Epidermal melanocyte (primary cell): ENCODE results near the gene ACAP1.
A peak's percentile ranks its signal among the peaks of the same experiment; 100 is the strongest.
"Not testable (repeated sequence)": the region's sequence is repeated elsewhere in the genome, so short reads cannot be mapped to it uniquely, and the experiment has no call there.

Experiments used
- DNase-seq: peaks from one replicate; pipeline ENCODE4 v3.0.0; 2011; ENCODE audit warnings: low spot score; ENCODE audit not compliant: insufficient read length

The ACAP1 gene

DNA sequence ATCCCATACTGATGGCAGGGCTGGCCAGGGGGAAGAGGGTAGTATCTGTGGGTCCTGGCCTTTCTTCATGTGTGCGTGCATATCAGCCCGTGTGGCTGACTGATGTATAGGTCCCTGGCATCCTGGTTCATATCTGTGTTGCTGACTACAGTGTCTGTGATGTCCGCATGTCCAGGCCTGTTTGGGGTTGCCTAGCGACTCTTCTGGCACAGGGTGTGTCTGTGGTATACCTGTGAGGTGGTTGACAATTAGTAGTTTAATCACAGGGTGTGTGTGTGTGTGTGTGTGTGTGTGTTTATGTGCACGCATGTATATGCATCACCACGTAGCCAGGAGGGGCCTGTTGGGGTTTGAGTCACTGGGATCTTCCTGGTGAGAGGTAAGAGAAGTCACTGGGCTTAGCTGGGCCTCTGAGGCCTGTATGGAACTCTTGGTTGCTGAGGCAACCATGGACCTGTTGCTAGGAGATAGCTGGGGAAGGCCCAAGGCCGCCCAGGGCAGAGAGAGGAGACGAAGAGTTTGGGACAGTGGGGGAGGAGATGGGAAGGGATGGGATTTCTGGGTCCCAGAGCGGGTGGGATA, 18.0 kb downstream of the ACAP1 start:
- DNase-seq: no peak

DNA sequence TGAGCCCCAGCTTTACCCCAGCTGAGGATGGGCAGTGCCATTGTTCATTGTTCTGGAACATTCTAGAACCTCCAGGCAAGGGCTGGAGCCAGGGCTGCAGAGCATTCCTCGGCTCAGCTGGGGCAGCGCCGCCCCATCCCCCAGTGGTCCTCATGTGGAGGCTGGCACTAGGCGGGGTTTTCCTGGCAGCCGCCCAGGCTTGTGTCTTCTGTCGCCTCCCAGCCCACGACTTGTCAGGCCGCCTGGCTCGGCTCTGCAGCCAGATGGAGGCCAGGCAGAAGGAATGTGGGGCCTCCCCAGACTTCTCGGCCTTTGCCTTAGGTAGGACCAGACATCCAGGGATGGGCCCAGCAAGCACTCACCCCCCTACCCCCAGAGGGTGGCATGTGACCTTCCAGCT, 18.7 kb downstream of the ACAP1 start, which contains the start of gene TMEM95:
Gene TMEM95 (plus strand): TSS at position 104 of the 400 bp plus-strand sequence. CDS start 49 bp downstream, at position 153.
- no peak for DNase-seq

DNA sequence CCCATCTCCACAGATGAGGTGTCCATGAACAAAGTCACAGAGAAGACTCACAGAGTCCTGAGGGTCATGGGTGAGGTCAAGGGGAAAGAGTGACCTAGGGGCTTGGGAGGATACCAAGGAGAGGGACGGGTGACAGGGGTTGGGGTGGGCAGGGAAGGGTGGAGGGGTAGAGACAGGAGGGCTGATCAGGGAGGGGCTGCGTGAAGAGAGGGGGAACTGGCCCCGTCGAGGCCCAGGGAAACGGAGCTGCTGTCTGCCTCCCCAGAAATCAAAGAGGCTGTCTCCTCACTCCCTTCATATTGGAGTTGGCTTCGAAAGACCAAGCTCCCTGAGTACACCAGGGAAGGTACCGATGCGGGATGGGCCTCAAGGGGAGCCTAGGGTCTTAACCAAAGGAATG, 19.2 kb downstream of the ACAP1 start:
- DNase-seq: no peak

DNA sequence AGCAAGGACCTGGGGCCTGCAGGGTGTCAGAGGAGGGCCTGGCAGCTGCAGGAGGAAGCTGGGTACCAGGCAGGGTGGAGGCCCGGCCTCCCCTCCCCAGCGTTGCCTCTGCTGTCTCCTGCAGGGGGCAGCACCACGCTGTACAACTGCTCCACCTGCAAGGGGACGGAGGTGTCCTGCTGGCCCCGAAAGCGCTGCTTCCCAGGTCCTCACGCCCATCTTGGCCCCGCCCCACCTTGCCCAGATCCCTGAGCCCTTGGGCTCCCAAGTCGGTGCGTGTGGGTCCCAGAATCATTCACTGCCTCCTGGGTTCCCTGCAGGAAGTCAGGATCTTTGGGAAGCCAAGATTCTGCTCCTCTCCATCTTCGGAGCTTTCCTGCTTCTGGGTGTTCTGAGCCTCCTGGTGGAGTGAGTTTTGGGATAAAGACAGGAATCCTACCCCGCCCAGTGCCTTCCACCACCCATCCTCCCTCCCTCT, 19.8 kb downstream of the ACAP1 start:
- no peak for DNase-seq

DNA sequence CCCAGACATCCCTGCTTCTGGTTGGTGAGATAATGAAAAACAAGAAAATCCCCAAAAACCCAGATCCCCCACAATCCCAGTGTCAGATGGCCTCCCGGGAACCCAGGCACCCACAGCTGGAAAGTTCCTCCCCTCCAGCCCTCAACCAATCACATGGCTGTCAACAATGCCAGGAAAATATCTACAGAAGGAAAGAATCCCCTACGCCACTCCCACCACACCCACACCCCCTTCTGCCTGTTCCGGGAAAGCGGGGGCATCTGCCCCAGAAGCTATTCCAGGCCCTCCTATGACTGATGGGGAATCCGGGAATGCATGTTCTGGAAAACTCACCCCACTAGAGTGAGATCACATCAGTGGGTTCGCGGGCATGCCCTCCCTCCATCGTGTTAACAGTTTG, 20.4 kb downstream of the ACAP1 start:
- no peak for DNase-seq

DNA sequence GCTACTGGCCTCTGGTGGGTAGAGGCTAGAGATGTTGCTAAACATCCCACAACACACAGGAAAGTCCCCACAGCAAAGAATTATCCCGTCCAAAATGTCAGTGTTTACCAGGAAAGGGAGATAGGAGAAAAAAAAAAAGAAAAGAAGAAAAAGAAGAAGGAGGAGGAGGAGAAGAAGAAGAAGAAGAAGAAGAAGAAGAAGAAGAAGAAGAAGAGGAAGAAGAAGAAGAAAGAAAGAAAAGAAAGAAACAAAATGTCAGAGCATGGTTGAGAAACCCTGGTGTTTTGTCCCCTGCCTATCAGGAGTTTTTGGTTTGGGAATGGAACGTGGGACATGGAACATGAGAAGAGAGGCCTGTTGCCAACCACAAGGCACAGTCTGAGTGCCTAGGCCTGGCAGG, 21.1 kb downstream of the ACAP1 start:
- DNase-seq: no peak

DNA sequence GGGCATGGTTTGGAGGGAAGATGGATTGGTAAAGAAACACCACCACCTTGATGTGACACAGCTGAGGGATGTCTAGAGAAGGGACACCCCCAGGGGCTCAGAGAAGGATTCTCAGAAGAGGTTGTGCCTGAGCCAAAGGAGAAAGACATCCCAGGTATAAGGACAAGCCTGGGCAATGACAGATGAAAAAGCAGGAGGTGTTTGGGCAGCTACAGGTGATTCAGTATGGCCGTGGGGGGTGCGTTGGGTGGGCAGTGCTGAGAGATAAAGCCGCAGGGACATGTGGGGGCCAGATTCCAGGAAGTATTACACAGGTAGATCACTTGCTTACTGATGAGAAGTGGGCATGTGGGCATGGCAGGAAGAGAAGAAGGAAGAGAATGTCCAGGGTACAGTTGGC, 25.6 kb downstream of the ACAP1 start:
- DNase-seq: no peak

DNA sequence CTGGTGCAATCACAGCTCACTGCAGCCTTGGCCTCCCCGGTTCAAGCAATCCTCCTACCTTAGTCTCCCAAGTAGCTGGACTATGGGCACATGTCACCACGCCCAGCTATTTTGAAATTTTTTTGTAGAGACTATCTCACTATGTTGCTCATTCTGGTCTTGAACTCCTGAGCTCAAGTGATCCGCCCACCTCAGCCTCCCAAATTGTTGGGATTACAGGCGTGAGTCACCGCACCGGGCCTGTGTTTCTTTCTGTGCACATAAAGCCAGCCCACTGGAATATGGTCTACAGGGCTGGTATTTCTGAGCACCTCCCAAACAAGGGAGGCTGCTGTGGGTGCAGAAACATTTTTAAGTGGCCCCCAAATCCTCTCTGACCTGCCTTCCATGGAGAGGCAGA, 27.0 kb downstream of the ACAP1 start:
- no peak for DNase-seq

DNA sequence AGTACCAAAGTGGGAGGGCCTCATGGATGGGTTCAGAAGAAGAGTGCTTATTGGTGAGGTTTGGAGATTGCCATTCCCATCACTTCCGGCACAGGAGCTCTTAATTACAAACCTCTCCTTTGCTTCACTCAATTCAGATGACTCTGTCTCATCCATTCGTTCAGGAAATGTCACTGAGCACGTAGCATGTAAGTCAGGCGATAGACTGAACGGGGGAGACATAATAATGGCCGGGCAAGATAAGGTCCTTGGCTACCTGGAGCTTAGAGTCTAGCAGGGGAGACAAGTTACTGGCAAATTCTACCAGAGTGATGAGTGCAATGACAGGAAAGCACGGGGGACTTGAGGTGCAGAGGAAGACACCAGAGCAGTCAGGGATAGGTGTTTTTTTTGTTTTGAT, 29.6 kb downstream of the ACAP1 start:
- DNase-seq: not testable (repeated sequence)

DNA sequence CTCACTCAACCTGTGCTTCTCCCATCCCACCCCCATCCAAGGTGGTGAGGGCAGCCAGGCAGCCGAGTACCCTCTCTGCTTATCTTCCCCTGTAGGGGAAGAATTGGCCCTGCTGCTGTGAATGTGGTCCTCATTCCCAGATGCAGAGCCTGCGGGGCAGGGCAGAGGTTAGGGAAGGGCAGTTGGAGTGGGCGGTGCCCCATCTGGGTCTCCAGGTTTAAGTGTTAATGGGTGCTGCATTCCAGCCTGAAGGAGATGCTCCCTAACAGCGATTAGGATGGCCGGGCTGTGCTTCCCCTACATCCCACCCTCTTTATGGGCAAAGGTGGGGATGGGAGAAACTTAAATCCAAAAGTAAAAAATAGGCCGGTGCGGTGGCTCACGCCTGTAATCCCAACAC, 30.8 kb downstream of the ACAP1 start:
- DNase-seq: no peak

DNA sequence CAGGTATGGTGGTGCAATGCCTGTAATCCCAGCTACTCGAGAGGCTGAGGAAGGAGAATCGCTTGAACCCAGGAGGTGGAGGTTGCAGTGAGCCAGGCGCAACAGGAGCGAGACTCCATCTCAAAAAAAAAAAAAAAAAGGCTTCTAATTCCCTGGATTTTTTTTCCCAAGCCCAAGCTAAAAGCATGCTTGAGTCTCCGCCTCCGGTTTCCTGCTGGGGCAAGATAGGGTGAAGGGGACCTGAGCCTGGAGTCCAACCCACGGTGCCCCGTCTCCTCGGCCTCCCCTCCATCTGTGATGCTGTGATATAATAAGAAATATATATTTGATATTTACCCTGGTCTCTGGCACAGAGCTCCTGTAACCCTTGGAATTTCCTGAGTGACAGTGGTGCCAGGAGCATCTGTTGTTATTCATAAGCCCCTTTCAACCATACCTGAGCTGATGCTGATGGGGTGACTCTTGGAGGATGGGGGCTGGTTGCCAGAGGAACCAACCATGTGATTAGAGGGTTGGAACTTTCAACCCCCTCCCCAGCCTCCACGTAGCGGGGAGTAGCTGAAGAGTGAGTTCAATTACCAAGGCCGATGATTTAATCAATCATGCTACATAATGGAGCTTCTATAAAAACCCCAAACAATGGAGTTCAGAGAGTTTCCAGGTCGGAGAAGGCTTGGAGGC, 31.7 kb downstream of the ACAP1 start:
- DNase-seq: no peak

DNA sequence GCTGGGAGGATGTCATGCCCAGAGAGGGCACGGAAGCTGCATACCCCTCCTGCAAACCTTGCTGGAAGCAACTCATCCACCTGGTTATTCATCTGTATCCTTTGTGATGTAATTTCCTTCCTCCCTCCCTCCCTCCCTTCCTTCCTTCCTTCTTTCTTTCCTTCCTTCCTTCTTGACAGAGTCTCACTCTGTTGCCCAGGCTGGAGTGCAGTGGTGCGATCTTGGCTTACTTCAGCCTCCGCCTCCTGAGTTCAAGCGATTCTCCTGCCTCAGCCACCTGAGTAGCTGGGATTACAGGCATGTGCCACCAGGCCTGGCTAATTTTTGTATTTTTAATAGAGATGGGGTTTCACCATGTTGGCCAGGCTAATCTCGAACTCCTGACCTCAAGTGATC, 32.3 kb downstream of the ACAP1 start:
- DNase-seq: not testable (repeated sequence)

DNA sequence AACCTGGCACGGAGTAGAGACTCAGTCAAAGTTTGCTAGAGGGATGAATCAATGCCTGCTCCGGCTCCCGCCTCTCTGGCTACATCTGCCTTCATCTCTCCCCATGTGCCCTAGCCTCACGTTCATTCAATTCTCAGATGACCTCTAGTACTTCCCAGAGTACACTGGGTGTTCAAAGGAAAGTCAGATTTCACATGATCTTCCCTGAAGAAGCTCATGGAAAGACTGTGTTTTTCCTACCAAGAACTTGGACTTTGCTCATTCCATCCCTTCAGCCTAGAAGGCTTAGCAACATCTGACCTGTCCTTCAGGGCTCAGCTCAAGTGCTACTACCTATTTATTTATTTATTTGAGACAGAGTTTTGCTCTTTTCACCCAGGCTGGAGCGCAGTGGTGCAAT, 33.5 kb downstream of the ACAP1 start:
- DNase-seq: no peak

DNA sequence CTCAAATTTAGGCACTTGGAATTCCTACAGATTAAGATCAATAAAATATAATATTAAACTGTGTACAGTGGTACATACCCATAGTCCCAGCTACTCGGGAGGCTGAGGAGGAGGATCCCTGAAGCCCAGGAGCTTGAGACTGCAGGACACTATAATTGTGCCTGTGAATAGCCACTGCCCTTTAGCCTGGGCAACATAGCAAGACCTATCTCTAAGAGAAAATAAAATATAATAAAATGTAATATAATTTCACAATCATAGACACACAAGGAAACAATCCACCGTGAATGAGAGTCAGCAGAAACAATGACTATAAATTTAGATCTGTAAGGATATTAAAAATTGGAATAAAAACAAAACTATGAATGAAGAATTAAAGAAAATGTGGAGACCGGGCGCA, 34.5 kb downstream of the ACAP1 start:
- no peak for DNase-seq

DNA sequence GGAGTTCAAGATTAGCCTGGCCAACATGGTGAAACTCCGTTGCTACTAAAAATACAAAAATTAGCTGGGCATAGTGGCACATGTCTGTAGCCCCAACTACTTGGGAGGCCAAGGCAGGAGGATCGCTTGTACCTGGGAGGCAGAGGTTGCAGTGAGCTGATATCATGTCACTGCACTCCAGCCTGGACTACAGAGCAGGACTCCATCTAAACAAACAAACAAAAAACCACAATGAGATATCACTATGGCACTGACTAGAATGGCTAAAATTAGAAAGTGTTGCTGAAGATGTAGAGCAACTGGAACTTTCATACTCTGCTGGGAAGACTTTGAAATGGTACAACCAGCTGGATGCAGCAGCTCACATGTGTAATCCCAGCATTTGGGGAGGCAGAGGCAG, 38.0 kb downstream of the ACAP1 start:
- no peak for DNase-seq

DNA sequence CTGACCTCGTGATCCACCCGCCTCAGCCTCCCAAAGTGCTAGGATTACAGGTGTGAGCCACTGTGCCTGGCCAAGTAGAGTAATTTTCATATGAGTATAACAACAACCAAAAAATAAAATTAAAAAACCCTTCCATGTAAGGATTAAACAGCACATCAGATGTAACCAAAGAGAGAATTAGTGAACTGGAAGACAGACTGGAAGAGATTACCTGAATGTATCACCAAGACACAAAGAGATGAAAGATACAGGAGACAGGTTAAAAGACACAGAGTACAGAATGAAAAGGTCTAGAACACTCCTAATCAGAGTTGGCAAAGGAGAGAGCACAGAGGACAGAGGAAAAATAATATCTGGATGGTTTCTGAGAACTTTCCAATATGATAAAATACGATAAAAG, 42.8 kb downstream of the ACAP1 start:
- DNase-seq: no peak

DNA sequence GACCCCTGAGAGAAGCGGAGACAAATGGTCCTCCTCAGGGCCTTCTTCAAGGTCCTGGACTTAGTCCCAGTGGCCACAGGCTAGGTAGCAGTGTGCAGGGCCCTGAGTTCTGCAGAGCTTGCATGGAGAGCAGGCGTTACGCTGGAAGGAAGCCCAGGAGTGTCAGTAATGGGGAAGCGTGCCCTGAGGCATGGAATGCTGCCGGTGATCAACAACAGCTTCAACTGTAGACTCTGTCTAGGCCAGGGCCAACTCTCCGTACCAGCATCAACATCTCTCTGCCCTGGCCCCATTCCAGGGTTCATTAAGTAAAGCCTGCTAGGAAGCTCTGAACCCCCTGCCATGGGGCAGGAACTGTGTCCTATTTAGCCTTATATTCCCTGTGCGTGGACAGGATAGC, 44.0 kb downstream of the ACAP1 start:
- DNase-seq: peak; percentile 56

DNA sequence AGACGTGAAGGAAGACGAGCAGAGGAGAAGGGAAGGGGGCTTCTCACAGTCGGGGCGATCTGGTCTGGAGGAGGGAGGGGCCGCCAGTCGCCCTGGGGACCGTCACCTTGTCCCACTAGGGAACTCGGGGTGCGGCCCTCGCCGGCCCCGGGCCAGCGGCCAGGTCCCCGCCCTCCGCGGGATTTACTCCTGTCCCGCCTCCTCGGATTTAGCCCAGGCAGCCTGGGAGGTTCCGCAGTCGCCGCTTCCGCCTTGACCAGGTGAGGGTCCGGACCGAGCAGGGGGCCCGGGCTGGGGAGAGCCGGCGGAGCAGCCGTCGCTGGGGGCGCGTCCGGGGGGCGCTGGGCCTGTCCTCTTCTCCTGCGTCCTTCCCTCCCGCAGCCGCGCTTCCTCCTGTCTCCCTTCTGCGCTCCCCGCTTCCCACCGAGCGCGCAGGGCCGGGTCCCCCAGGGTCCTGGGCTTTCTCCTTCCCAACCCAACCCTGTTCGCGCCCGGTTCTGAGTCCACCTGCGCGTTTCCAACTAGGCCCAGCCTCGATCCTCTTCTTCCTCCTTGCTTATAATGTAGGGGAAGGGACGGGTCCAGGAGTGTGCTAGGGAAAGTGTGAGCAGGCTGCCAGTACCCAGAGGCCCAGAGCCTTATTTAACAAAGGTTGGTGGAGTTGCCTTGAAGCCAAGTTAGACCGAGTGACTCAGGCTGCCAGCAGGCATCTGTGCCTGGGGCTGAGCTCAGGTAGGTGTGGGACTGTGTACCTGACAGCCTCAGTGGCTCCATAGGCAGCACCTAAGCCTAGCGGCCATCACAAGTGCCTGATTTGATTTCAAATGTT, 44.7 kb downstream of the ACAP1 start, which contains the start of gene TNK1:
Gene TNK1 (plus strand): TSS at position 235 of the 829 bp plus-strand sequence. CDS start 1,838 bp downstream, outside the sequence.
- DNase-seq: no peak

DNA sequence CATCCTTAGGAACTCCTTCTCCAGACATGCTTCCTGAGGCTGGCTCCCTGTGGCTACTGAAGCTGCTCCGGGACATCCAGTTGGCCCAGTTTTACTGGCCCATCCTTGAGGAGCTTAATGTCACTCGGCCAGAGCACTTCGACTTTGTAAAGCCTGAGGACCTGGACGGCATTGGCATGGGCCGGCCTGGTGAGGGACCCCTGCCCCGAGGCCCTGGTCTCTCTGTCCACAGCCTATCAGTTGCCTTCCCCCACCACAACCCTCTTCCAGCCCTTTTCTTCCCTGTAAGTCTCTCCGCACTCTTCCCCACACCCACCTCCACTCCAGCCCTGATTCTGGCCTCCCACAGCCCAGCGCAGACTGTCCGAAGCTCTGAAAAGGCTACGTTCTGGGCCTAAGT, 46.6 kb downstream of the ACAP1 start:
- DNase-seq: no peak

DNA sequence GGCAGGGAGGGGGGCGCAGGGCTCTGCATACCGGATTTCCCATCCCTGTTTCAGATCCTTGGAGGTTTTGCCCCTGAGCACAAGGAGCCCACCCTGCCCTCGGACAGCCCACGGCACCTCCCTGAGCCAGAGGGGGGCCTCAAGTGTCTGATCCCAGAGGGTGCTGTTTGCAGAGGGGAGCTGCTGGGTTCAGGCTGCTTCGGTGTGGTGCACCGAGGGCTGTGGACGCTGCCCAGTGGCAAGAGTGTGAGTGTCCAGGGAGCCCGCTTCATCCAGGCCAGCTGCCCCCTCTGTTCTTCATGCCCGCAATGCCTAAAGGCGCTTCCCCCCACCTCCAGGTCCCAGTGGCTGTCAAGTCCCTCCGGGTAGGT, 47.0 kb downstream of the ACAP1 start:
- no peak for DNase-seq

DNA sequence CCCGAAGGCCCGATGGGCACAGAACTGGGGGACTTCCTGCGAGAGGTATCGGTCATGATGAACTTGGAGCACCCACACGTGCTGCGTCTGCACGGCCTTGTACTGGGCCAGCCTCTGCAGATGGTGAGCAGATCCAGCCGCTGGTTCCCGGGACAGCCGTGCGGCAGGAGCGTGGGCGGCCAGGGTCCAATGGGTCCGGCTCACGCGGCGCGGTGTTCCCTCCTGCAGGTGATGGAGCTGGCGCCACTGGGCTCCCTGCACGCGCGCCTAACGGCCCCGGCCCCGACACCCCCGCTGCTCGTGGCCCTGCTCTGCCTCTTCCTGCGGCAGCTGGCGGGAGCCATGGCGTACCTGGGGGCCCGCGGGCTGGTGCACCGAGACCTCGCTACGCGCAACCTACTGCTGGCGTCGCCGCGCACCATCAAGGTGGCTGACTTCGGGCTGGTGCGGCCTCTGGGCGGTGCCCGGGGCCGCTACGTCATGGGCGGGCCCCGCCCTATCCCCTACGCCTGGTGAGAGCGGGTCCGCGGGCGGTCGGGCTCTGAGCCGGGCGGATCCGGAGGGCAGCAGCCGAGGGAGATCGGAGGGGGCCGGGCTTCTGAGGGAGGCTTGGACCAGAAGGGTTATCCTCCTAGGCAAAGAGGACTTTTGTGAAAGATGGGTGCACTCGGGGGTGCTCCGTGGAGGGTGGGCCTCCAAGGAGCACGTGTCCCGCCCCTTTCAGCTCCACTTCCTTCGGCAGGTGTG, 47.6 kb downstream of the ACAP1 start:
- no peak for DNase-seq
